HG03565 (cell line): Measurements from ENCODE around the gene GP1BA.
"Not testable (repeated sequence)": the region's sequence is repeated elsewhere in the genome, so short reads cannot be mapped to it uniquely, and the experiment has no call there.

Source experiments
- ATAC-seq: cut with Tn5 transposase; IDR thresholded peaks from one replicate; pipeline ENCODE4 v1.9.1; 2021; ENCODE audit warnings: mild to moderate bottlenecking, moderate library complexity; ENCODE audit not compliant: unreplicated experiment

Gene GP1BA

DNA sequence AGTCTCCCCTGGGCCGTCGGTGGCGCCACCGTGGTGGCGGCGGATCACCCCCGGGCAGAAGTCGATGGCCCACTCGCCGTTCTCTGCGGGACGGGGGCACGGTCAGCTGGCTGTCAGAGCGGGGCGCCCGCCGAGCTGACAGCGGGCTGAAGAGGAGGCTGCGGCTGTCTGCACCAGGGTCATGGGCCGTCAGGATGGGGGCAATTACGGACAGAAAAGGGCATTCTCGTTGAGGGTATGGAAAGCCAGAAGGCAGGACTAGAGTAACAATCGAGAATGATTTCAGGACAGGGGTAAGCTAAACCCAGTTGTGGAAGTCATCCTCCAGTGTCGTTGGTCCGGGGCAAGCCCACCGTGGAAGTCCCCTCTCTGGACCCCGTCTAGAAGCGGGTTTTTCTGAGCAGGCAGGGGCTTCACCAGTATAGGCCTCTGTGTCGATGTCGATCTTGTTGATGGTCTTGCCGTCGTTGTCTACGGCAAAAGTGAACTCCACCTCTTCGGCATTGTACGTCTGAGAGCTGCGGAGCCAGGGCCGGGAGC lies 30.9 kb upstream of the GP1BA start:
- ATAC-seq, result no peak

DNA sequence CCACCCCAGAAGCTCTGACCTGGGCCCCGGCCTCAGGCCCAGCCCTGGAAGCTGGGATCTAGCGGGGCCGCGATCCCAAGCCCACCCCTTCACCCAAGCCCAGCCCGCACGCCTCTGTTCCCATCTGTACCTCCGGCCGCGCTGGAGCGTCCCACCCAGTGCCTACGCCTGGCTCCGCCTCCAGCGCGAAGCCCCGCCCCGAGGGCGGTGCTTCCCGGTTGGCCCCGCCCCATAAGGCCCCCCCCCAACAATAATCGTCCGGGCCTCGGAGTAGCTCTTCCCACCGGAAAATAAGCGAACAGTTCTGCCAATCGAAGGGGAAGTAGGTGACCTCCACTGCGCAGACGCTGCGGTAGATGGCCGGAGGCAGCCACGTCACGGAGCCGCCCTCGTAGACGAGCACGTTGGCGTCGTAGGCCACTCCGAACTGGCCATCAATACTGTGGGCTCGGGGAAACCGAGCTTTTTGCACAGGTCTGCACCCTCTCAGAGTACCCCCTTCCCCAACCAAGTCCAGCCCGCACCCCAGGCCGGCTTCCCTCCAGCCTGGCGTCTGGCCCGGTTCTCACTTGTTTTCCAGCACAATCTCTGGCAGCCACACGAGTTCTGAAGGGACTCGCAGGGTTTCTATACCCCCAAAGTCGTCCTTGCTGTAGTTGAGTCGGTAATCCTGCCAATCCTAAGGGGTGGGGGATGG lies 30.3 kb upstream of the GP1BA start:
- ATAC-seq, result no peak

DNA sequence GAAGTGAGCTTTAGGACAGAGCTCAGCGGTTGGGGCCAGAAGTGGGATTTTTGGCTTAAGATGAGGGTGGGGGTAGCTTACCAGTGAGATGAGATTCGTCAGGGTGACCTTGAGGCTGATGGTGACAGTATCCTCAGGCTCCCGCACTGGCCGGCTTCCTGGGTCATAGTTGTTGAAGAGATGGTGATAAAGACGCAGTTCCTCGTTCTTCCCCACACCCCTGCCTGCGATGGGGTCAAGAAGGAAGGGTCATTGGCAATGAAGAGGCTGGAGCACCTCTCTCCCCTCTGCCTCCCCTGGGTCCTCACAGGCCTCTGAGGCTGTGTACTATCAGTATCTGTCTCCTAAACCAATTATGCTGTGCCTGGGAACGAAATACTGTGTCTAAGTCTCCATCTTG lies 29.5 kb upstream of the GP1BA start:
- no peak for ATAC-seq

DNA sequence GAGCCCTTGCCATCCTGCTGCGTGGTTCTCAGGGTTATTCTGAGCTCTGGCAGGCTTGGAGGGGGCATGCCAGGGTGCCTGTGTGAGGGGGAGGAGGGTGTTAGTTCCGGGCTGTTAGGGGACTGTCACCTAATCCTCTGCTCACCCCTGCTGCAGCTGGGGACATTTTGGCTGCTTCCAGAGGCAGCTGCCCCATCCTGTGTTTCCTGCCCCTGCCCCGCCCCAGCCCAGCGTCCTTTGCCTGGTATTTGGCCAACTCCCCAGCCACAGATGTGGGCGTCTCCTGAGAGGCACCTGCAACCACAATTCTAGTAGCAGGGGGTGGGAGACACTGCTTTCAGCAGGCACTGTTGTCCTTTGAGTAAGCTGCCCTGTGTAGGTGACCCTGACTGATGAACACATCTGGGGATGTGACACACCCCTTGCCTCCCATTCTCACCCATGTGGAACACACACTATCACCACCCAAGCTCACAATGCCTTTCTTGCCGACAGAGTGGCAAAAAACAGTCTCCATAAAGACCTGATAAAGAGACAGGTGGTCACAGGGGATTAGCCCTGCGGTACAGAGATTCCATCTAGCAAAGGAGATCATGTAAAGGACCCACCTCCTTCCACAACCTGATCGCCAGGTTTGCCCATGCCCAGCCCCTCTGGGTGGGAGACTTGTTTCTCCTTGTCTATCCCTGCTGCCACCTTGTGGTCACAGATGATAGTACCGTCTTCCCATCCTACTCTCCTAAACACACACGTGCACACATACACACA lies 28.8 kb upstream of the GP1BA start, which contains the start of gene CHRNE:
TSS of gene CHRNE (minus strand) at position 48 of the 768 bp plus-strand sequence. CDS start at position 13, 35 bp downstream.
- no peak for ATAC-seq

- not testable (repeated sequence) for ATAC-seq
These were observed 25.4 kb upstream of the GP1BA start for GRCh38 chr17:4906642-4907041.

DNA sequence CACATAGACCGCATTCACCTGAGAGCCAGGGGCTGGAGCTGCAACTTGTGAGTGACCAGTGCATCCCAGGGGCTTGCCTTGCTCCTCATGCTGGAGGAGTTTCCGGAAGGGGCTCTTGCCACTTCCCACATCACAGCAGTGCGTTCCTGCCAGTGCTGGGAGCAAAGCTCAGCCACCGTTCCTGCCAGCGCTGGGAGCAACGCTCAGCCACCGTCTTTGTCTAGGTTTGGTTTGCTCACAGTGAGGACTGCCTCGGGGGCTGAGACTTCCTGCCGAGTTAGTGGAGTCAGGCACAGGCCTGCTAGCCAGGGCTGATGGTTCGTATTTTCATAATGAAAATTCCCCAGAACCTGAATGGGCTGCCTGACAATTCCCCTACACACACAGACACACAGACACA lies 23.8 kb upstream of the GP1BA start:
- no peak for ATAC-seq

DNA sequence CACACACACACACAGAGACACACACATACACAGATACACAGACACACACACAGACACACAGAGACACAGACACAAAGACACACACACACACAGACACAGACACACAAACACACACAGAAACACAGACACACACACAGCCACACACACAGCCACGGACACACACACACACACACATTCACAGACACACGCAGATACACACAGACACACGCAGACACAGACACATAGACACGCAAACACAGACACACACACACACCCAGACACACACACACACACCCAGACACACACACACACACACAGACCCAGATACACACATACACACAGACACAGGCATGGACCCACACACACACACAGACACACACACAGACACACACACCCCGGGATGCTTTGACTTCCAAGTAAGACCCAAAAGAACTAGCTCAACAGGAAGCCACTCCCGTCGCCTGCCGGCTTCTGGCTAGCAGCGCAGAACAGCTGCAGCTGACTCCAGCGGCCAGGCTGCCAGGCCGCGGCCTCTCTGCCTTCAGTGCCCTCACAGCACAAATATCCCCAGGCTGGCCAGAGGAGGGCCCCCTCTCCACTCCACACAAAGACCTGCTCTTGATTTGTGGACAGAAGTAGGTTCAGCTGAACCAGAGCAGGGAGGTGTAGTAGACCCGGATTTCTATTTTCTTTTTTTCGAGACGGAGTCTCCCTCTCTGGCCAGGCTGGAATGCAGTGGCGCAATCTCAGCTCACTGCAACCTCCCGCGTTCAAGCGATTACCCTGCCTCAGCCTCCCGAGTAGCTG lies 23.2 kb upstream of the GP1BA start:
- ATAC-seq, result no peak

GRCh38 chr17:4913994-4914393 lies 18.1 kb upstream of the GP1BA start:
- ATAC-seq, result no peak

DNA sequence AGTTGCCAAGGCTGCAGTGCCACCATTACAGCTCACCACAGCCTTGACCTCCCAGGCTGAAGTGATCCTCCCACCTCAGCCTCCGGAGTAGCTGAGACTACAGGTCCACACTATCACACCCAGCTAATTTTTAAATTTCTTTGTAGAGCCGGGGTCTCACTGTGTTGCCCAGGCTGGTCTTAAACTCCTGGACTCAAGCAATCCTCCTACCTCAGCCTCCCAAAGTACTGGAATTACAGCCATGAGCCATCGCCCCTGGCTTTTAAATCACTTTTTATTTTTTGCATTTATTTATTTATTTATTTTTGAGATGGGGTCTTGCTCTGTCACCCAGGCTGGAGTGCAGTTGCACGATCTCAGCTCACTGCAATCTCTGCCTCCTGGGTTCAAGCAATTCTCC lies 17.5 kb upstream of the GP1BA start:
- ATAC-seq, result not testable (repeated sequence)

- no peak for ATAC-seq
These were observed 12.5 kb upstream of the GP1BA start for GRCh38 chr17:4919511-4920047.

DNA sequence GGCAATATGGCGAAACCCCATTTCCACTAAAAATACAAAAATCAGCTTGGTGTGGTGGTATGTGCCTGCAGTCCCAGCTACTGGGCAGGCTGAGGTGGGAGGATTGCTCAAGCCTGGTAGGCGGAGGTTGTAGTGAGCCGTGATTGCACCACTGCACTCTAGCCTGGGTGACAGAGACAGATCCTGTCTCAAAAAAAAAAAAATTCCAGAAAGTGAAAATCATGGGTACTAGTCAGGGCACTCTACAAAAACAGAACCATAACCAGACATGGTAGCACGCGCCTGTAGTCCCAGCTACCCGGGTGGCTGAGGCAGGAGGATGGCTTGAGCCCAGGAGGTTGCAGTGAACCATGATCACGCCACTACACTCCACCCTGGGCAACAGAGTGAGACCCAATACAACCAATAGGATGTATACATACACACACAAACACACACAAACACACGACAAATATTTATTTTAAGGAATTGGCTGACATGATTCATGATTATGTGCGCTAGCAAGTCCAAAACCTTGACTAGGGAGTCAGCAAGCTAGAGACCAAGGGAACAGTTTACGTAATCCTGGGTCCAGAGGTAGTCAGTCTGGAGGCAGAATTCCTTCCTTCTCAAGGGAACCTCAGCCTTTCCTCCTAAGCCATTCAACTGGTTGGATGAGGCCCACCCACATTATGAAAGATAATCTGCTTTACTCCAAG lies 11.6 kb upstream of the GP1BA start:
- no peak for ATAC-seq

GRCh38 chr17:4921320-4921719 lies 10.8 kb upstream of the GP1BA start:
- no peak for ATAC-seq

DNA sequence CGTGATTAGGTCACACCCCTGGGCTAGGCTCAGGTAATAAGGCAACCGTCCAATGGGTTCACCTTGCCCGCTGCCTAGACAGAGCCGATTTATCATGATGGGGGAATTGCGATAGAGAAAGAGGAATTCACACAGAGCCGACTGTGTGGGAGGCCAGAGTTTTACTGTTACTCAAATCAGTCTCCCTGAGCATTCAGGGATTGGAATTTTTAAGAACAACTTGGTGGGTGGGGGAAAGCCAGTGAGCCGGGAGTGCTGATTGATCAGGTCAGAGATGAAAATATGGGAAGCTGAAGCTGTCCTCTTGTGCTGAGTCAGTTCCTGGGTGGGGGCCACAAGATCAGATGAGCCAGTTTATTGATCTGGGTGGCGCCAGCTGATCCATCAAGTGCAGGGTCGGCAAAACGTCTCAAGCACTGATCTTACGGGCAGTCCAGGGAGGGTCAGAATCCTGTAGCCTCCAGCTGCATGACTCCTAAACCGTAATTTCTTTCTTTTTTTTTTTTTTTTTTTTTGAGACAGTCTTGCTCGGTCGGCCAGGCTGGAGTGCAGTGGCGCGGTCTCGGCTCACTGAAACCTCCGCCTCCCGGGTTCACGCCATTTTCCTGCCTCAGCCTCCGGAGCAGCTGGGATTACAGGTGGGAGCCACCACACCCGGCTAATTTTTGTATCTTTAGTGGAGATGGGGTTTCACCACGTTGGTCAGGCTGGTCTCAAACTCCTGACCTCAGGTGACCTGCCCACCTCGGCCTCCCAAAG lies 5.3 kb upstream of the GP1BA start:
- not testable (repeated sequence) for ATAC-seq

GRCh38 chr17:4928881-4929280 lies 3.2 kb upstream of the GP1BA start:
- no peak for ATAC-seq

GRCh38 chr17:4932756-4933155 lies 679 bp downstream of the GP1BA start:
- ATAC-seq, result no peak

DNA sequence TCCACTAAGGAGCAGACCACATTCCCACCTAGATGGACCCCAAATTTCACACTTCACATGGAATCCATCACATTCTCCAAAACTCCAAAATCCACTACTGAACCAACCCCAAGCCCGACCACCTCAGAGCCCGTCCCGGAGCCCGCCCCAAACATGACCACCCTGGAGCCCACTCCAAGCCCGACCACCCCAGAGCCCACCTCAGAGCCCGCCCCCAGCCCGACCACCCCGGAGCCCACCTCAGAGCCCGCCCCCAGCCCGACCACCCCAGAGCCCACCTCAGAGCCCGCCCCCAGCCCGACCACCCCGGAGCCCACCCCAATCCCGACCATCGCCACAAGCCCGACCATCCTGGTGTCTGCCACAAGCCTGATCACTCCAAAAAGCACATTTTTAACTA lies 1.6 kb downstream of the GP1BA start:
- no peak for ATAC-seq

DNA sequence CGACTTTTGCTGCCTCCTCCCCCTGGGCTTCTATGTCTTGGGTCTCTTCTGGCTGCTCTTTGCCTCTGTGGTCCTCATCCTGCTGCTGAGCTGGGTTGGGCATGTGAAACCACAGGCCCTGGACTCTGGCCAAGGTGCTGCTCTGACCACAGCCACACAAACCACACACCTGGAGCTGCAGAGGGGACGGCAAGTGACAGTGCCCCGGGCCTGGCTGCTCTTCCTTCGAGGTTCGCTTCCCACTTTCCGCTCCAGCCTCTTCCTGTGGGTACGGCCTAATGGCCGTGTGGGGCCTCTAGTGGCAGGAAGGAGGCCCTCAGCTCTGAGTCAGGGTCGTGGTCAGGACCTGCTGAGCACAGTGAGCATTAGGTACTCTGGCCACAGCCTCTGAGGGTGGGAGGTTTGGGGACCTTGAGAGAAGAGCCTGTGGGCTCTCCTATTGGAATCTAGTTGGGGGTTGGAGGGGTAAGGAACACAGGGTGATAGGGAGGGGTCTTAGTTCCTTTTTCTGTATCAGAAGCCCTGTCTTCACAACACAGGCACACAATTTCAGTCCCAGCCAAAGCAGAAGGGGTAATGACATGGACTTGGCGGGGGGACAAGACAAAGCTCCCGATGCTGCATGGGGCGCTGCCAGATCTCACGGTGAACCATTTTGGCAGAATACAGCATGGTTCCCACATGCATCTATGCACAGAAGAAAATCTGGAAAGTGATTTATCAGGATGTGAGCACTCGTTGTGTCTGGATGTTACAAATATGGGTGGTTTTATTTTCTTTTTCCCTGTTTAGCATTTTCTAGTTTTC lies 2.3 kb downstream of the GP1BA start:
- ATAC-seq, result no peak

- ATAC-seq, result no peak
These were observed 3.6 kb downstream of the GP1BA start for GRCh38 chr17:4935650-4936049.

DNA sequence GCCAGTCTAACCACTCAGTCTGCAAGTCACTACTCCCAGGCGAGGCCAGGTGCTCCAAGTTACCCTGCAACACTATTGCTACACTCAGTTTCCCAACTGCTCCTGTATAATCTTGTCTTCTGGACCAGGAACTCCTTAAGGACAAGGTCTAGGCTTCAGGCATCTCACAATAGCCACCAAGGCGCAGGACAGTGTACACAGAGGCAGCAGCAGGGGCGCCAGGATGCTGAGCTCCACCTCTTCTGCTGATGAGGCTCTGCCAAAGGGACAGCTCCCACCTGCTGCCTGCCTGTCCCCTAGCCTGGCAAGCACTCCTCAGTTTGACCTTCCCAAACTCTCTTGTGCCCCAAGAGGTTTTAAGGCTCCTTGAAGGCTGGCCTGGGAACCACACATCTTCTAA lies 4.4 kb downstream of the GP1BA start:
- ATAC-seq, result no peak
